PC-3 (cell line): ENCODE results near the gene WNT4. TPM values are rescaled to one million over a fixed set of nuclear protein-coding genes. Genes with fewer than 3 reads are reported as not detected.

Source experiments
- ATAC-seq: fragments of 200-7000 bp; cut with Tn5 transposase; 2 replicates; pipeline ENCODE4 v1.9.1; 2020; ENCODE audit warnings: mild to moderate bottlenecking, moderate library complexity
- BruUV-seq: library from RNA; stranded (reverse); fragments of 400-500 nt; replicated peaks from 2 replicates; lab custom pipeline; 2021; lab: Mats Ljungman, UMichigan
- CTCF ChIA-PET: fragments of 300-600 bp; sonication (Branson Sonifier 250); formaldehyde crosslinking; loops from one replicate; lab custom pipeline; 2022; ENCODE audit warnings: antibody characterized with exemption; lab: Charles Lee
- POLR2A ChIA-PET: fragments of 300-600 bp; sonication (Branson Sonifier 250); formaldehyde crosslinking; loops from one replicate; lab custom pipeline; 2022; ENCODE audit warnings: antibody characterized with exemption; ENCODE audit not compliant: unreplicated experiment; lab: Charles Lee
- DNase-seq: peaks from one replicate; pipeline ENCODE4 v3.0.0-alpha.2; 2015
- H2AFZ ChIP-seq: fragments of 300-600 bp; sonication (generic); 2 replicates; pipeline ENCODE4 v1.6.0; 2016; ENCODE audit warnings: antibody characterized with exemption, low read length
- H3F3A ChIP-seq: fragments of 300-600 bp; sonication (generic); one replicate; pipeline ENCODE4 v1.6.0; 2017; ENCODE audit warnings: antibody characterized with exemption, low read length, control low read depth, mild to moderate bottlenecking; ENCODE audit not compliant: unreplicated experiment
- H3K27ac ChIP-seq: fragments of 300-600 bp; sonication (generic); 2 replicates; pipeline ENCODE4 v1.5.1; 2016; ENCODE audit warnings: mild to moderate bottlenecking, low read length
- H3K27me3 ChIP-seq: fragments of 300-600 bp; sonication (generic); 2 replicates; pipeline ENCODE4 v1.6.1; 2016; ENCODE audit warnings: low read length, mixed read lengths
- H3K36me3 ChIP-seq: fragments of 300-600 bp; sonication (generic); 2 replicates; pipeline ENCODE4 v1.6.1; 2016; ENCODE audit warnings: low read depth, mixed run types, low read length, mixed read lengths
- H3K4me1 ChIP-seq: fragments of 300-600 bp; sonication (generic); 2 replicates; pipeline ENCODE4 v1.5.1; 2016; ENCODE audit warnings: low read length; ENCODE audit not compliant: insufficient read depth
- H3K4me2 ChIP-seq: fragments of 300-600 bp; sonication (generic); 2 replicates; pipeline ENCODE4 v1.6.0; 2016; ENCODE audit warnings: low read length
- H3K4me3 ChIP-seq: fragments of 300-600 bp; sonication (generic); 2 replicates; pipeline ENCODE4 v1.5.1; 2016; ENCODE audit warnings: mild to moderate bottlenecking, low read length, mixed read lengths
- H3K79me2 ChIP-seq: fragments of 300-600 bp; sonication (generic); 2 replicates; pipeline ENCODE4 v1.6.1; 2017; ENCODE audit warnings: low read length, mixed read lengths
- H3K9ac ChIP-seq: fragments of 300-600 bp; sonication (generic); 2 replicates; pipeline ENCODE4 v1.6.0; 2016; ENCODE audit warnings: mild to moderate bottlenecking, low read length
- H3K9me2 ChIP-seq: fragments of 300-600 bp; sonication (generic); replicated peaks from 2 replicates; pipeline ENCODE4 v1.6.1; 2016; ENCODE audit warnings: mixed run types, low read length, mixed read lengths
- H3K9me3 ChIP-seq: fragments of 300-600 bp; sonication (generic); 2 replicates; pipeline ENCODE4 v1.6.1; 2016; ENCODE audit warnings: low read length, mixed read lengths
- H4K20me1 ChIP-seq: fragments of 300-600 bp; sonication (generic); 2 replicates; pipeline ENCODE4 v1.6.1; 2016; ENCODE audit warnings: low read length, mixed read lengths
- EZH2 ChIP-seq: fragments of 300-600 bp; sonication (generic); IDR thresholded peaks from one replicate; pipeline ENCODE4 v1.6.1; 2017; ENCODE audit warnings: antibody characterized with exemption, mild to moderate bottlenecking, low read length; ENCODE audit not compliant: unreplicated experiment
- EZH2phosphoT487 ChIP-seq: fragments of 300-600 bp; sonication (generic); IDR thresholded peaks from 2 replicates; pipeline ENCODE4 v1.6.1; 2018; ENCODE audit warnings: mild to moderate bottlenecking, antibody characterized with exemption, low read length, borderline replicate concordance
- intact Hi-C: fragments of 100-400 bp; cut with micrococcal nuclease; formaldehyde crosslinking; loops from 2 replicates; pipeline ENCODE4 v1.9.0; 2023
- total RNA-seq: library from RNA; depleted of rRNA; stranded (reverse); fragments of >200 nt; gene quantifications from 2 replicates; pipeline ENCODE4 v1.2.3, GENCODE V29; 2014
- TF ChIP-seq, protein P1 (sequence below): fragments of 300-600 bp; sonication (generic); conservative IDR thresholded peaks from 2 replicates; pipeline ENCODE4 v1.5.1; 2017; ENCODE audit warnings: antibody characterized with exemption, low read depth, mild to moderate bottlenecking, low read length

Gene WNT4
- total RNA-seq, 1 experiment from 2014 or later = 0.51 TPM

DNA sequence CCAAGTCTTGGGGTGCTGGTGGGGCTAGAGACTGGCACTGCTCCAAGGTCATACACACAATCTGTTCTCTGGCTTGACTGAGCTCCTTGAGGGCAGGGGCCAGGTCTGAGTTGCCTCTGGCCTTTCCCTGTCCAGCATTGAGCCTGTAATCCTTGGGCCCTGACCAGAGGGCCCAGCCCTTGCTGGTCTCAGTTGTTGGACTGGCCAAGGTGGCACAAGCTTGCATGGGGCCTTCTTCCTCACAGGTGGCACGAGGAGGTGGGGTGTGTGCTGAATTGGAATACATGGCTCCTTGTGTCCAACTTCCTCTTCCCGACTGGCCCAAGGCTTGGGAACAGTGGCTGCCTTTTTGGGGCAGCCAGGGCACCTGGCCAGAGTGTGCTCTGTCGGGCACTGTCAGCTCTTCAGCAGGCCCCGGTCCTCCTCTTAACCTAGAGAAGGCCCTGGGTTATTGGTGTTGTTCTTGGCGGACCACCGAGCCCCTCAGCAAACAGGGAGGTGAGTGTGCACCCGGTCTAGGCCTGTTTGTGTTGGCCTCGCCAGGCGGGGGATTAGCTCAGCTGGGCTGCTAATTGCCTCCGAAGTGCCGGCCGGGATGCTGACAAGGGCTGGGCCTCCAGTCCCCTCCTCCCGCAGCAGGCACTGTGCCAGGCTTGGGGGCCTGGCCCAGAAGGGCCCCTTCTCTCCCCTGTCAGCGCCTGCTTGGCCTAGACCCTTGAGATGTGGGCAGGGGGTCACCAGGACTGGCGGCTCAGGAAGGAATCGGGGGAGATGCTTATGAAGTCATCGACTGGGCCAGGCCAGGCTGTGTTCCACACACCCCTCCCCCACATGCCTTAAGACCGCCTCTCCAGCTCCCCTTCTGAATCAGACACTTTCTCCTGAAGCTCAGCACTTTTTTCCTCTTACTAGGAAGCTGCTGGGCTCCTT is 28.5 kb downstream of the WNT4 start:
- H3K4me2 ChIP-seq = no peak overlapping the region
- no peak overlapping the region for H3K27ac ChIP-seq
- no peak overlapping the region for H3K9ac ChIP-seq
- no peaks in the 10 kb centered on the region for H3K9me2 ChIP-seq
- no peak overlapping the region for H3K4me3 ChIP-seq
- no peaks in the 10 kb centered on the region for H4K20me1 ChIP-seq
- no peak for DNase-seq
- ATAC-seq = no peak
- no peaks in the 10 kb centered on the region for H3K9me3 ChIP-seq
- no peaks in the 10 kb centered on the region; the same call in 1 of the 2 replicates for H3K36me3 ChIP-seq
- H3K27me3 ChIP-seq = no peaks in the 10 kb centered on the region
- no TSS peak for BruUV-seq
- no peaks in the 10 kb centered on the region for H3K4me1 ChIP-seq
- ChIA-PET CTCF (no interaction called here), POLR2A (no interaction called here)
- H3F3A ChIP-seq = no peaks in the 10 kb centered on the region
- TF ChIP-seq, protein P1, sequence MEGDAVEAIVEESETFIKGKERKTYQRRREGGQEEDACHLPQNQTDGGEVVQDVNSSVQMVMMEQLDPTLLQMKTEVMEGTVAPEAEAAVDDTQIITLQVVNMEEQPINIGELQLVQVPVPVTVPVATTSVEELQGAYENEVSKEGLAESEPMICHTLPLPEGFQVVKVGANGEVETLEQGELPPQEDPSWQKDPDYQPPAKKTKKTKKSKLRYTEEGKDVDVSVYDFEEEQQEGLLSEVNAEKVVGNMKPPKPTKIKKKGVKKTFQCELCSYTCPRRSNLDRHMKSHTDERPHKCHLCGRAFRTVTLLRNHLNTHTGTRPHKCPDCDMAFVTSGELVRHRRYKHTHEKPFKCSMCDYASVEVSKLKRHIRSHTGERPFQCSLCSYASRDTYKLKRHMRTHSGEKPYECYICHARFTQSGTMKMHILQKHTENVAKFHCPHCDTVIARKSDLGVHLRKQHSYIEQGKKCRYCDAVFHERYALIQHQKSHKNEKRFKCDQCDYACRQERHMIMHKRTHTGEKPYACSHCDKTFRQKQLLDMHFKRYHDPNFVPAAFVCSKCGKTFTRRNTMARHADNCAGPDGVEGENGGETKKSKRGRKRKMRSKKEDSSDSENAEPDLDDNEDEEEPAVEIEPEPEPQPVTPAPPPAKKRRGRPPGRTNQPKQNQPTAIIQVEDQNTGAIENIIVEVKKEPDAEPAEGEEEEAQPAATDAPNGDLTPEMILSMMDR = no peak
- TF ChIP-seq EZH2 = no peak
- TF ChIP-seq EZH2phosphoT487 = no peak
- intact Hi-C loops = no loop called here
- no peaks in the 10 kb centered on the region for H3K79me2 ChIP-seq
- H2AFZ ChIP-seq = no peak overlapping the region

DNA sequence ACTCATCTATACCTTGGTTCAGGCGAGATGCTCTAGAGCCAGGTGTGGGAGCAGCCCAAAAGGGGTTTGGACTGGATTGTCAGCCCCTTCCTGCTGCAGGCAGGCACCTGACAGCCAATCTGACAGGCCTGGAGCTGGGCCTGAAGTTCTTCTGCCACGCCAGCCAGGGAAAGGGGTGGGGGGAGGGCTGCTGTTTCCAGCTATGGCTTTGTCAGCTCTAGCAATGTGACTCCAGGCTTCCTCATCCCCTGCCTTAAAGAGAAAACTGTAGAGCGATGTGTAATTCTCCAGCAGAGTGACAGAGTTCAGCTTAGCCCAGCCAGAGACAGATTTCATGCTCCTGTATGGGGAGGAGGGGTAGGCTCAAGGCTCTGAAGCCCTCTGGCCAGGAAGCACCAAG is 30.3 kb downstream of the WNT4 start:
- no TSS peak for BruUV-seq
- POLR2A ChIA-PET = no interaction called here
- no peaks in the 10 kb centered on the region for H3K27me3 ChIP-seq
- DNase-seq (no peak), ATAC-seq (no peak)
- peaks cover 6% of the 10 kb centered on the region; the same call in 1 of the 2 replicates for H3K36me3 ChIP-seq
- no peaks in the 10 kb centered on the region for H3K4me1 ChIP-seq
- H3K9me2 ChIP-seq = no peaks in the 10 kb centered on the region
- CTCF ChIA-PET = no interaction called here
- no peaks in the 10 kb centered on the region for H3K9me3 ChIP-seq
- intact Hi-C loops = no loop called here
- no peak overlapping the region for H3K4me2 ChIP-seq
- no peak overlapping the region for H3K4me3 ChIP-seq
- H4K20me1 ChIP-seq = no peaks in the 10 kb centered on the region
- H3K9ac ChIP-seq = no peak overlapping the region
- H3F3A ChIP-seq = no peaks in the 10 kb centered on the region
- no peaks in the 10 kb centered on the region for H3K79me2 ChIP-seq
- no peak overlapping the region for H2AFZ ChIP-seq
- TF ChIP-seq, protein P1 = no peak
- TF ChIP-seq EZH2phosphoT487 (no peak), EZH2 (no peak)
- no peak overlapping the region for H3K27ac ChIP-seq

DNA sequence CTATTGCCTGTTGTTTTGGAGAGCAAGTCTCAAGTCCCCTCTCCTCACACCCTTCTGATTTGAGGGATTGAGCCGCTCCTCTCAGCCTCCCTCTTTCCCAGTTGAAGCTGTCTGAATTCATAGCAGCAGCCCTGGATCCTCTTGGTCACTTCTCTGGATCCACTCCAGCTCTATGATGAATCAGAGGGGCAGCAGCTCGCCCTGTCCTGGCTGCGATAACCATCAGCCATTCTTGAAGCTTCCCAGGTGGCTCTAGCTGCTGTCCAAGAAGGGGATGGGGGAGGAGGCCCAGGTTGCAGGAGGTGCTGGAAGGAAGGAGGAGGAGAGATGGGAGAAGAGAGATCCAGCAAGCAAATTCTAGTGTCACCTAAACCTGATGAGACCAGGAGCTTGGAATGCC is 31.3 kb downstream of the WNT4 start:
- Histone ChIP-seq H3K4me2 (no peak overlapping the region), H3K27me3 (no peaks in the 10 kb centered on the region), H3K9me3 (no peaks in the 10 kb centered on the region), H3K27ac (no peak overlapping the region), H2AFZ (no peak overlapping the region), H3F3A (no peaks in the 10 kb centered on the region), H3K9me2 (no peaks in the 10 kb centered on the region), H3K4me1 (no peaks in the 10 kb centered on the region), H3K9ac (no peak overlapping the region), H3K79me2 (no peaks in the 10 kb centered on the region; the same call in 1 of the 2 replicates), H3K36me3 (peaks cover 9% of the 10 kb centered on the region; the same call in 1 of the 2 replicates), H3K4me3 (no peak overlapping the region), H4K20me1 (0 out of 2 replicates have a peak, but pooled peaks cover 2% of the 10 kb centered on the region)
- DNase-seq = no peak
- no TSS peak for BruUV-seq
- ChIA-PET CTCF (no interaction called here), POLR2A (no interaction called here)
- intact Hi-C loops = no loop called here
- TF ChIP-seq, protein P1 = no peak
- TF ChIP-seq EZH2phosphoT487 = no peak
- TF ChIP-seq EZH2 = no peak
- peak; percentile 20; the same call in 1 of the 2 replicates for ATAC-seq
